ENCODE measurements around the gene TBC1D5. TPM values are rescaled to one million over a fixed set of nuclear protein-coding genes. Genes with fewer than 3 reads are reported as not detected.

The TBC1D5 gene
- total RNA-seq, 1 experiment from 2014 or later = 181 TPM

GRCh38 chr3:17607905-17608304 is 134.5 kb downstream of the TBC1D5 start:
- no peaks in the 10 kb centered on the region for H4K20me1 ChIP-seq (ENCODE audit: insufficient read depth, low read depth, low read length)
- H3K27me3 ChIP-seq (ENCODE audit: low read length) = no peaks in the 10 kb centered on the region
- no peak overlapping the region for H3K9ac ChIP-seq (ENCODE audit: low read length)

GRCh38 chr3:17605934-17606333 is 136.5 kb downstream of the TBC1D5 start:
- no peak overlapping the region for H2AFZ ChIP-seq (ENCODE audit: low read length)
- H3K36me3 ChIP-seq (ENCODE audit: insufficient read depth, low read length) = no peaks in the 10 kb centered on the region
- no peaks in the 10 kb centered on the region for H3K9me2 ChIP-seq (replicated peaks; ENCODE audit: insufficient read depth, low read length)
- H3K9me3 ChIP-seq (ENCODE audit: low read length) = no peaks in the 10 kb centered on the region
- peaks cover 76% of the 10 kb centered on the region for H3K79me2 ChIP-seq (ENCODE audit: low read length)
- no peaks in the 10 kb centered on the region for H4K20me1 ChIP-seq (ENCODE audit: insufficient read depth, low read depth, low read length)
- H3K4me3 ChIP-seq (ENCODE audit: low read length) = no peak overlapping the region
- peaks cover 20% of the 10 kb centered on the region for H3K4me1 ChIP-seq (ENCODE audit: low read length)
- no peak for DNase-seq
- no peak overlapping the region for H3K9ac ChIP-seq (ENCODE audit: low read length)
- H3K4me2 ChIP-seq (ENCODE audit: low read depth, low read length, poor library complexity, severe bottlenecking) = no peak overlapping the region
- no peak overlapping the region for H3K27ac ChIP-seq (ENCODE audit: low read length)
- H3K27me3 ChIP-seq (ENCODE audit: low read length) = no peaks in the 10 kb centered on the region

More at GRCh38 chr3:17607905-17608304, 134.5 kb downstream of the TBC1D5 start:
- Histone ChIP-seq H3K9me2 (replicated peaks; ENCODE audit: insufficient read depth, low read length) (no peaks in the 10 kb centered on the region), H3K4me3 (ENCODE audit: low read length) (no peak overlapping the region), H2AFZ (ENCODE audit: low read length) (no peak overlapping the region), H3K4me2 (ENCODE audit: low read depth, low read length, poor library complexity, severe bottlenecking) (no peak overlapping the region), H3K79me2 (ENCODE audit: low read length) (peaks cover 77% of the 10 kb centered on the region), H3K27ac (ENCODE audit: low read length) (no peak overlapping the region), H3K36me3 (ENCODE audit: insufficient read depth, low read length) (no peaks in the 10 kb centered on the region), H3K4me1 (ENCODE audit: low read length) (peaks cover 20% of the 10 kb centered on the region), H3K9me3 (ENCODE audit: low read length) (no peaks in the 10 kb centered on the region)
- DNase-seq = no peak

- Histone ChIP-seq H3K4me1 (ENCODE audit: low read length) (peaks cover 20% of the 10 kb centered on the region), H4K20me1 (ENCODE audit: insufficient read depth, low read depth, low read length) (no peaks in the 10 kb centered on the region), H3K9me2 (replicated peaks; ENCODE audit: insufficient read depth, low read length) (no peaks in the 10 kb centered on the region), H3K27ac (ENCODE audit: low read length) (no peak overlapping the region), H3K4me3 (ENCODE audit: low read length) (no peak overlapping the region), H3K4me2 (ENCODE audit: low read depth, low read length, poor library complexity, severe bottlenecking) (no peak overlapping the region), H3K9ac (ENCODE audit: low read length) (no peak overlapping the region), H2AFZ (ENCODE audit: low read length) (no peak overlapping the region), H3K36me3 (ENCODE audit: insufficient read depth, low read length) (no peaks in the 10 kb centered on the region), H3K9me3 (ENCODE audit: low read length) (no peaks in the 10 kb centered on the region), H3K27me3 (ENCODE audit: low read length) (no peaks in the 10 kb centered on the region), H3K79me2 (ENCODE audit: low read length) (peaks cover 80% of the 10 kb centered on the region)
- peak; percentile 56 for DNase-seq
These were observed 137.4 kb downstream of the TBC1D5 start for GRCh38 chr3:17605032-17605431.

GRCh38 chr3:17602126-17602525 is 140.3 kb downstream of the TBC1D5 start:
- Histone ChIP-seq H3K9me2 (replicated peaks; ENCODE audit: insufficient read depth, low read length) (no peaks in the 10 kb centered on the region), H3K79me2 (ENCODE audit: low read length) (peaks cover 78% of the 10 kb centered on the region), H3K36me3 (ENCODE audit: insufficient read depth, low read length) (no peaks in the 10 kb centered on the region), H2AFZ (ENCODE audit: low read length) (no peak overlapping the region), H3K4me1 (ENCODE audit: low read length) (peaks cover 20% of the 10 kb centered on the region), H3K27ac (ENCODE audit: low read length) (no peak overlapping the region), H3K4me2 (ENCODE audit: low read depth, low read length, poor library complexity, severe bottlenecking) (no peak overlapping the region), H3K27me3 (ENCODE audit: low read length) (no peaks in the 10 kb centered on the region), H3K4me3 (ENCODE audit: low read length) (no peak overlapping the region), H3K9ac (ENCODE audit: low read length) (no peak overlapping the region), H4K20me1 (ENCODE audit: insufficient read depth, low read depth, low read length) (no peaks in the 10 kb centered on the region), H3K9me3 (ENCODE audit: low read length) (no peaks in the 10 kb centered on the region)
- DNase-seq = no peak

GRCh38 chr3:17592956-17593355 is 149.5 kb downstream of the TBC1D5 start:
- Histone ChIP-seq H3K9me3 (ENCODE audit: low read length) (no peaks in the 10 kb centered on the region), H3K27me3 (ENCODE audit: low read length) (no peaks in the 10 kb centered on the region), H3K9me2 (replicated peaks; ENCODE audit: insufficient read depth, low read length) (no peaks in the 10 kb centered on the region), H3K4me2 (ENCODE audit: low read depth, low read length, poor library complexity, severe bottlenecking) (no peak overlapping the region), H3K36me3 (ENCODE audit: insufficient read depth, low read length) (no peaks in the 10 kb centered on the region; the same call in 1 of the 2 replicates), H2AFZ (ENCODE audit: low read length) (no peak overlapping the region), H3K4me1 (ENCODE audit: low read length) (peaks cover 6% of the 10 kb centered on the region; the same call in 1 of the 2 replicates), H4K20me1 (ENCODE audit: insufficient read depth, low read depth, low read length) (no peaks in the 10 kb centered on the region), H3K4me3 (ENCODE audit: low read length) (no peak overlapping the region), H3K9ac (ENCODE audit: low read length) (no peak overlapping the region), H3K79me2 (ENCODE audit: low read length) (peaks cover 62% of the 10 kb centered on the region), H3K27ac (ENCODE audit: low read length) (no peak overlapping the region)
- no peak for DNase-seq

- no peaks in the 10 kb centered on the region for H3K9me3 ChIP-seq (ENCODE audit: low read length)
- H3K9me2 ChIP-seq (replicated peaks; ENCODE audit: insufficient read depth, low read length) = no peaks in the 10 kb centered on the region
These were observed 152.0 kb downstream of the TBC1D5 start for GRCh38 chr3:17590465-17590864.

GRCh38 chr3:17589888-17590287 is 152.5 kb downstream of the TBC1D5 start:
- no peak overlapping the region for H2AFZ ChIP-seq (ENCODE audit: low read length)
- no peaks in the 10 kb centered on the region for H3K9me2 ChIP-seq (replicated peaks; ENCODE audit: insufficient read depth, low read length)
- H3K9ac ChIP-seq (ENCODE audit: low read length) = no peak overlapping the region
- no peaks in the 10 kb centered on the region; the same call in 1 of the 2 replicates for H3K36me3 ChIP-seq (ENCODE audit: insufficient read depth, low read length)
- H3K4me2 ChIP-seq (ENCODE audit: low read depth, low read length, poor library complexity, severe bottlenecking) = no peak overlapping the region
- no peak overlapping the region for H3K27ac ChIP-seq (ENCODE audit: low read length)
- no peaks in the 10 kb centered on the region for H4K20me1 ChIP-seq (ENCODE audit: insufficient read depth, low read depth, low read length)
- no peak overlapping the region for H3K4me3 ChIP-seq (ENCODE audit: low read length)
- peaks cover 33% of the 10 kb centered on the region for H3K4me1 ChIP-seq (ENCODE audit: low read length)
- DNase-seq = no peak
- no peaks in the 10 kb centered on the region for H3K27me3 ChIP-seq (ENCODE audit: low read length)
- no peaks in the 10 kb centered on the region for H3K9me3 ChIP-seq (ENCODE audit: low read length)
- peaks cover 67% of the 10 kb centered on the region for H3K79me2 ChIP-seq (ENCODE audit: low read length)

More at GRCh38 chr3:17590465-17590864, 152.0 kb downstream of the TBC1D5 start:
- DNase-seq = no peak
- Histone ChIP-seq H3K79me2 (ENCODE audit: low read length) (peaks cover 66% of the 10 kb centered on the region), H3K36me3 (ENCODE audit: insufficient read depth, low read length) (no peaks in the 10 kb centered on the region; the same call in 1 of the 2 replicates), H2AFZ (ENCODE audit: low read length) (no peak overlapping the region), H3K9ac (ENCODE audit: low read length) (no peak overlapping the region), H3K27me3 (ENCODE audit: low read length) (no peaks in the 10 kb centered on the region), H3K4me1 (ENCODE audit: low read length) (peaks cover 31% of the 10 kb centered on the region), H4K20me1 (ENCODE audit: insufficient read depth, low read depth, low read length) (no peaks in the 10 kb centered on the region), H3K4me2 (ENCODE audit: low read depth, low read length, poor library complexity, severe bottlenecking) (no peak overlapping the region), H3K4me3 (ENCODE audit: low read length) (no peak overlapping the region), H3K27ac (ENCODE audit: low read length) (no peak overlapping the region)

GRCh38 chr3:17588422-17588821 is 154.0 kb downstream of the TBC1D5 start:
- Histone ChIP-seq H3K27ac (ENCODE audit: low read length) (no peak overlapping the region), H3K9ac (ENCODE audit: low read length) (no peak overlapping the region), H3K4me1 (ENCODE audit: low read length) (peaks cover 33% of the 10 kb centered on the region), H3K27me3 (ENCODE audit: low read length) (no peaks in the 10 kb centered on the region), H3K9me3 (ENCODE audit: low read length) (no peaks in the 10 kb centered on the region), H3K79me2 (ENCODE audit: low read length) (peaks cover 66% of the 10 kb centered on the region), H4K20me1 (ENCODE audit: insufficient read depth, low read depth, low read length) (no peaks in the 10 kb centered on the region), H3K9me2 (replicated peaks; ENCODE audit: insufficient read depth, low read length) (no peaks in the 10 kb centered on the region), H3K4me2 (ENCODE audit: low read depth, low read length, poor library complexity, severe bottlenecking) (no peak overlapping the region), H3K4me3 (ENCODE audit: low read length) (no peak overlapping the region), H2AFZ (ENCODE audit: low read length) (no peak overlapping the region), H3K36me3 (ENCODE audit: insufficient read depth, low read length) (no peaks in the 10 kb centered on the region; the same call in 1 of the 2 replicates)
- DNase-seq = no peak
